Lung (tissue), 12 donors: Measurements from ENCODE around the gene MT2A. TPM values are rescaled to one million over a fixed set of nuclear protein-coding genes. Genes with fewer than 3 reads are reported as not detected.

Source experiments
- ATAC-seq: fragments of 200-7000 bp; cut with Tn5 transposase; one replicate; pipeline ENCODE4 v1.9.1; 2020; ENCODE audit warnings: moderate number of reproducible peaks; ENCODE audit not compliant: insufficient read depth, low FRiP score
- DNase-seq, 3 donors: peaks; one replicate each; pipeline ENCODE4 v3.0.0-alpha.2; 2013 to 2017
- H3K27ac ChIP-seq, 2 donors: one replicate each; pipeline ENCODE4 v1.5.1; 2013; ENCODE audit warnings: mild to moderate bottlenecking in 2 of 2, moderate library complexity in 2 of 2, control low read depth in 1 of 2, inconsistent platforms in 1 of 2, low read depth in 1 of 2, low read length in 1 of 2
- H3K27me3 ChIP-seq, 3 donors: one replicate each; pipeline ENCODE4 v1.5.1; 2013; ENCODE audit warnings: low read length in 2 of 3; ENCODE audit not compliant: control insufficient read depth in 3 of 3, insufficient read depth in 3 of 3
- H3K36me3 ChIP-seq, 4 donors: one replicate each; pipeline ENCODE4 v1.5.1; 2013; ENCODE audit warnings: low read length in 4 of 4, mild to moderate bottlenecking in 1 of 4, moderate library complexity in 1 of 4; ENCODE audit not compliant: control insufficient read depth in 4 of 4, insufficient read depth in 4 of 4
- H3K4me1 ChIP-seq, 5 donors: one replicate each; pipeline ENCODE4 v1.5.1; 2013; ENCODE audit warnings: low read length in 5 of 5, mild to moderate bottlenecking in 2 of 5, moderate library complexity in 1 of 5; ENCODE audit not compliant: control insufficient read depth in 5 of 5, insufficient read depth in 5 of 5
- H3K4me3 ChIP-seq: one replicate; pipeline ENCODE4 v1.5.1; 2013; ENCODE audit warnings: mild to moderate bottlenecking, control low read depth, moderate library complexity
- H3K9ac ChIP-seq, 2 donors: one replicate each; pipeline ENCODE4 v1.5.1; 2013; ENCODE audit warnings: low read length in 2 of 2, control low read depth in 1 of 2; ENCODE audit not compliant: insufficient read depth in 1 of 2
- H3K9me3 ChIP-seq, 4 donors: one replicate each; pipeline ENCODE4 v1.5.1; 2013; ENCODE audit warnings: low read length in 3 of 4, mild to moderate bottlenecking in 1 of 4, moderate library complexity in 1 of 4; ENCODE audit not compliant: control insufficient read depth in 4 of 4, insufficient read depth in 3 of 4
- WGBS, 2 donors: extraction: QIAGEN DNeasy Blood & Tissue Kit; methylation state at CpG; one replicate each; pipeline ENCODE4 v1.1.7; 2013; 5-methylcytosine and 5-hydroxymethylcytosine counted together
- polyA plus RNA-seq, 2 donors: library from polyadenylated mRNA; stranded (reverse); fragments of 200-250 nt; gene quantifications; one replicate each; pipeline ENCODE4 v1.2.1, GENCODE V29; 2013
- total RNA-seq, 2 donors: library from RNA; depleted of rRNA in 1 of 2; stranded (reverse); fragments of >200 nt in 1 of 2; gene quantifications; one replicate each; pipeline ENCODE4 v1.2.1, GENCODE V29; 2014 to 2021
- TF ChIP-seq, protein P1 (sequence below): IDR thresholded peaks from 2 replicates; pipeline ENCODE4 v1.5.1; 2012; ENCODE audit warnings: mild to moderate bottlenecking; ENCODE audit errors: control extremely low read depth, extremely low read depth
- donor health status: control.
- donor health status: control.
- donor health status: Bipolar disorder and iron deficiency.
- donor health status: healthy.
- donor health status: DM: yes; HTN: yes; CAD: no.

Gene MT2A
- total and polyA plus RNA-seq, 4 donors, result 17.6 to 1,104 (median 712) TPM

DNA sequence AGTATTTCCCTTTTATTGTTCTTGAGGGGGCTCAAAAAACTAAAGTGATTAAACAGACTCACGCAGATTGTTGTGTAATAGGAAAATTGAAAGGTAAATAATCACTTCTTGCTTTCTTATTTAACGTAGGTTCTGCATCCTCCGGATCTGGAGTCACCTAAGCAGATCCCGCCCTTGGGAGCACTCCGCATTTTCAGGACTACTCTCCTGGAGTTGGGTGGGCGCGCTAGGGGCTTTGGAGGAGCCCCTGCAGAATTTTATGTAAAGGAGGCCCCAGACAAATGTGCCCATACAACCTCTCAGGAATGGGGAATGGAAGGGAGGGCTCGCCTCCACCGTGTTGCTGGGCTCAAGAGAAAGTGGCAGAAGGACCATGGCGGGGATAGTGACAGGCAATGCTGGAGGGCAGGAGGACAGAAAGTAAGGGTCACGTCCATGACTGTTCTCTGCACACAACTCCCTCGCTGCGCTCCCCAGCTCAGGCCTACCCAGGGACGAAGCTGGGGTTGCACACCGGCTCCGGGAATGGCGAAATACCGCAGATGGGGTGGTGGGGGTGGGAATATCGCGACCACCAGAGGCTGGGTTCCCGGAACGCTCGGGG is 8.3 kb downstream of the MT2A start:
- TF ChIP-seq, protein P1, sequence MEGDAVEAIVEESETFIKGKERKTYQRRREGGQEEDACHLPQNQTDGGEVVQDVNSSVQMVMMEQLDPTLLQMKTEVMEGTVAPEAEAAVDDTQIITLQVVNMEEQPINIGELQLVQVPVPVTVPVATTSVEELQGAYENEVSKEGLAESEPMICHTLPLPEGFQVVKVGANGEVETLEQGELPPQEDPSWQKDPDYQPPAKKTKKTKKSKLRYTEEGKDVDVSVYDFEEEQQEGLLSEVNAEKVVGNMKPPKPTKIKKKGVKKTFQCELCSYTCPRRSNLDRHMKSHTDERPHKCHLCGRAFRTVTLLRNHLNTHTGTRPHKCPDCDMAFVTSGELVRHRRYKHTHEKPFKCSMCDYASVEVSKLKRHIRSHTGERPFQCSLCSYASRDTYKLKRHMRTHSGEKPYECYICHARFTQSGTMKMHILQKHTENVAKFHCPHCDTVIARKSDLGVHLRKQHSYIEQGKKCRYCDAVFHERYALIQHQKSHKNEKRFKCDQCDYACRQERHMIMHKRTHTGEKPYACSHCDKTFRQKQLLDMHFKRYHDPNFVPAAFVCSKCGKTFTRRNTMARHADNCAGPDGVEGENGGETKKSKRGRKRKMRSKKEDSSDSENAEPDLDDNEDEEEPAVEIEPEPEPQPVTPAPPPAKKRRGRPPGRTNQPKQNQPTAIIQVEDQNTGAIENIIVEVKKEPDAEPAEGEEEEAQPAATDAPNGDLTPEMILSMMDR, result no peak
- Histone ChIP-seq H3K9me3 (peaks cover 0 to 2% (median 0%) of the 10 kb centered on the region in 4 donors), H3K36me3 (no peaks in the 10 kb centered on the region), H3K9ac (no peak overlapping the region), H3K27ac (peak overlapping the region in 1 of 2 donors; percentile 75), H3K27me3 (peaks cover 0 to 40% (median 6%) of the 10 kb centered on the region in 3 donors), H3K4me3 (peak overlapping the region; percentile 1), H3K4me1 (peaks cover 0 to 14% (median 7%) of the 10 kb centered on the region in 5 donors)
- ATAC-seq, result no peak
- 33 to 38% methylated on average over 23 of the region's 23 CpGs for WGBS, 2 donors
- no peak for DNase-seq

DNA sequence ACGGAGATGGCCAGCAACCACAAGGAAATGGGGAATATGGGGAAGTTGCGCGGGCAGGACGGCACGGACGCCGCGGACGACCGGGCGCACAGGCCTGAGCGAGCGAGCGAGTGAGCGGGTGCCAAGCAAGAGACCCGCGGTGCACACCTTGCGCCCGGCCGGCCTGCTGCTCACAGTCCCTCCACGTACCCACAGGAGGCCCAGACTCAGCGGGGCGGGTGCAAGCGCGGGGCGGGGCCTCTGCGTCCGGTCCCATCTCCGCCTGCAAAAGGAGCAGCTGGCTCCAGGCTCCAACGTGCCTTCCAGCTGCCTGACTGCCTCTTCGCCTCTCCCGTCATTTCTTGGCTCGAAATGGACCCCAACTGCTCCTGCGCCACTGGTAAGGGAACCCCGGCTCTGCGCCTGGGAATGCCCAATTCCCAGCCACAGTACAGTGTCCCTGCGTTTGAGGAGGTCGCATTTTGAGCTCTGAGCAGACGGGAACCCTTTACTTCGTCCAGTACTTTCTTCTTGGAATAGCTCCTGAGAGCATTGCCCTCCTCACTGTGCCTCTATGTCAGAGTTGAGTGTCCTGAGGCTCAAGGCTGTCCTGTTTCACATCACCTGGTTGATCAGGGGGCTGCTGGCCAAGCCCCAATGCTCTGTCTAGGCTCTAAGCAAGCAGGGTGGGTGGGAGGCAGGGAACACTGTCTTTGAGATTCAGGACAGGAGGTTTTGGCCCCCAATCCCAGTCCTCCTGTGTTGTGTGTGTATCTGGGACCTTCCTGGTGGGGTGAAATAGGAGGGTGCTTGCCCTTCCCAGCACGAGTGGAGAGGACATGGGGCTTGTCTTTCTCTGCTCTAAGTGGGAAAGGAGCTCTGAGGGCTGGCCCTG is 9.1 kb downstream of the MT2A start:
- peak; percentile 85 for ATAC-seq
- peaks cover 0 to 14% (median 7%) of the 10 kb centered on the region in 5 donors for H3K4me1 ChIP-seq
- no peak overlapping the region for H3K9ac ChIP-seq
- H3K9me3 ChIP-seq, result peaks cover 0 to 2% (median 0%) of the 10 kb centered on the region in 4 donors
- WGBS, 2 donors, result 2 to 4% methylated on average over 36 to 41 of the region's 41 CpGs
- H3K27ac ChIP-seq, result peak overlapping the region in 1 of 2 donors; percentile 75
- H3K36me3 ChIP-seq, result no peaks in the 10 kb centered on the region
- H3K27me3 ChIP-seq, result peaks cover 0 to 40% (median 6%) of the 10 kb centered on the region in 3 donors
- TF ChIP-seq, protein P1, result no peak
- peak; percentile 90 to 95 (median 92) for DNase-seq
- H3K4me3 ChIP-seq, result peak overlapping the region; percentile 1

DNA sequence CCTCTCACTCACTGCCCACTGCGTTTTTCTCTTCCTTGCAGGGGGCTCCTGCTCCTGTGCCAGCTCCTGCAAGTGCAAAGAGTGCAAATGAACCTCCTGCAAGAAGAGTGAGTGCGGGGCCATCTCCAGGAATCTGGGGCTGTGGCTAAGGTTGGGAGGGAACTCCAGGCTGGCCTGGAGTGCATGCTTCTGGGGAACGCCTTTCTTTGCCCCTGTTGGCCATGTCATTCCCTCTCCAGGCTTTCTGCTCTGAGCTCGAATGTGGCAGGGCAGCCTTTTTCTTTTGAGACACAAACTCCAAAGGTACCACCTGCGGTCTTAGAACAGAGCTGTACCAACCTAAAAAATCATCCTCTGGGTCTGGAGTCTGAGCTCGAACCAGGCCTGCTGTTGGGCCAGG is 9.8 kb downstream of the MT2A start:
- Histone ChIP-seq H3K27ac (no peak overlapping the region), H3K36me3 (no peaks in the 10 kb centered on the region), H3K9me3 (peaks cover 0 to 2% (median 0%) of the 10 kb centered on the region in 4 donors), H3K27me3 (peaks cover 0 to 40% (median 6%) of the 10 kb centered on the region in 3 donors), H3K9ac (no peak overlapping the region), H3K4me3 (no peak overlapping the region), H3K4me1 (peaks cover 0 to 14% (median 7%) of the 10 kb centered on the region in 5 donors)
- TF ChIP-seq, protein P1, result no peak
- ATAC-seq (no peak), DNase-seq (no peak)
- WGBS, 2 donors, result 50 to 83% methylated on average over 6 of the region's 6 CpGs
